GM21390 (cell line): ENCODE measurements around the gene CEP63.

Experiments
- ATAC-seq: cut with Tn5 transposase; IDR thresholded peaks from one replicate; pipeline ENCODE4 v1.9.1; 2021; ENCODE audit not compliant: unreplicated experiment

CEP63 gene

DNA sequence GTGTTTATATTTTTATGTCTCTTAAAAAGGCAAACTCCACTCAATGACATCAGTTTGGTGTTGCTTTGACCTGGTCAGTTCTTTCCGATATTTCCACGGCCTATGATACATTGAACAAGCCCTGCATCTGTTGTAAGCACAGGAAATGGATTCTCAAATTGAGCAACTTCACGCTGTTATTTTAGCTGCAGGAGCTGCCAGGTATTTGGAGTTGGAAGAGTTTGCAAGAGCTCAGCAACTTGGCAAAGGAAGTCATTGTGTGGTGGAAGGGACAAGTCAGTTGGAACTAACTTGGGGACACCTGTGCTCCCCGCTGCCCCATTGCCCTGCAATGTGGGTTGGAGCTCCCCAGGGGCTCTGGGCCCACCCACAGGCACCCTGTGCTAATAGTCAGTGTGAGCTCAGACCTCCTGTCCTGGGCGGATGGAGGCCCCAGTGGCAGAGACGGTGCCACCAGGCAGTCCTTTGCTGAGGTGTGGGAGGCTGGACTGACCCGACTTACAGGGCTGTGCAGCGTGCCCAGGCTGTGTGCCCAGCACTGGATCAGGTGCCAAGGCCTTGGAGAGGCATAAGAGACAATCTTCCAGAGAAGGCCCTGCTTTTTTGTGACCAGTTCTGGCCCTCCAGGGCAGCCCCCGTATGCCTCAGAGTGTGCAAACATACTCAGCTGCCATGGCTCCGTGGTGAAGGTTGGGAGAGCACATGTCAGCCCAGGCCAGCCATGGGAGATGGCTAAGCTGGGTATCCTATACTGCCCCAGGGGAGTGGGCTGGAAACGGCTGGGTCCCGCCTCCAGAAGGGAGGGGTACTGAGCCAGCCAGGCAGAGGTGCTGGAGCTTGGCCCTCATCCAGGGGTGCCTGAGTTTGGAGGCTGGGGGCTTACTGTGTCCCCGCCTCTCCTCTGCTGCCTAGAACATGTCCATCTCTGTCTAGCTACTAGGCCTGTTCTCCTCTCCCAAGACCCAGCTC, 121.5 kb downstream of the CEP63 start:
- no peak for ATAC-seq

DNA sequence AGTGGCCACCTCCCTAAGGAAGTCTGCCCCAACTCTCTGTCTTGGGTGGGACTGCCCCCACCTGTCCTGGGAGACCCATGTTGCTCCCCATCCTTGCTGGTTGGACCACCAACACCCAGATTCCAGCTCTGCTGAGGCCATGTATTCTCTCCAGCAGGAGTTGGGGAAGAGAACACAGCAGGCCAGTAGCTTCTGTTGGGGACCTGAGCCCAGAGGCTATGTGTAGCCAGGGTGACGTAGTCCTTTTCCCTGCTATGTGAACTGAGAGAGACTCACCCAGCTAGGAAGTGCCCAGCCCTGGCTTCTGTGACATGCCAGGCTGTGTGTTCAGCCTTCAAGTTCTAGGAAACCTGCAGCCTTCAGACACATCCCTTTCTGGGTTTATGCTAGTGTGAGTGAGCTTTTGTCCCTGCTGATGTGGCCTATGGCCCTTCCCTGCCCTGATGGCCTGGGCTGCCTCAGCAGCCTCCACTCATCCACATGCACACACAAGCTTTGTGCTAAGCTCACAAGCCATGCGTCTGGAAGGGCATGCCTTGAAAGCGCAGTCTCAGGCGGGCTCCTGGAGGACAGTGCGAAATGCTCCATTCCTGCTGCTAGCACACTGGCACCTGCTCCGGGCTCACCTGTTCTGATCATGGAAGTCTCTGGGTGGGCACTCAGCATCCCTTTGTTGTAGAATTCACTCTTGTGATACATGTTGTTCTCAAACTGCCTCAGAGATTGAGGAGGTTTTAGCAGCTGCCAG, 122.3 kb downstream of the CEP63 start:
- no peak for ATAC-seq

DNA sequence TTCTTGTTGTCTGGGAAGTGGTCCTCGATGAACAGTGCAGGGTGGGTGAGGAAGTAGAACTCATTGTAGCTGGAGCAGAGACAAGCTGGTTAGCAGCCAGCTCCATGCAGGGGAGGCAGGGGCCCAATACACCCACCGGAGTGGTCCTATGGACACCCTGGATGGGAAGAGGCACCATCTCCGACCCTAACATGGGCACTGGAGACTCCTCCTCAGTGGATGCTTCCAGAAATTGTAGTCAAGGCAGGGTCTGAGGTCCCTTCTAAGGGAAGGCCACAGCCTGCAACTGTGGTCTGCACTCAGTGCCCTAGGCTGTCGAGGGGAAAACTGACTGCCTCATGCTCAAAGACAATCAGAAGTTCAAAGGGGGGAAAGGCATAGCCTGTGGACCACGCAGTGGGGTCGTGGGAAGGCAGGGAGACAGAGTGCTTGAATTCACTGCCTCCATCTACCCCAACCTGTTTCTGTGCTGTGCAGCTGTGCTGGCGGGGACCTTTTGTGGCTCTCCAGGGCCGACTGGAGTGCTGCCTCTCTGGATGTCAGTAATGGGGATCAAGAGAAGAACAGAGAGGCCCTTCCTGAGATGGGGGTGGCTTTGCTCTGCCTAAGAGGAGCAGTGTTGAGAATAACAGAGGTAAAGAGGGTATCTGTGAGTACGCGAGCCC, 123.0 kb downstream of the CEP63 start:
- ATAC-seq: no peak

DNA sequence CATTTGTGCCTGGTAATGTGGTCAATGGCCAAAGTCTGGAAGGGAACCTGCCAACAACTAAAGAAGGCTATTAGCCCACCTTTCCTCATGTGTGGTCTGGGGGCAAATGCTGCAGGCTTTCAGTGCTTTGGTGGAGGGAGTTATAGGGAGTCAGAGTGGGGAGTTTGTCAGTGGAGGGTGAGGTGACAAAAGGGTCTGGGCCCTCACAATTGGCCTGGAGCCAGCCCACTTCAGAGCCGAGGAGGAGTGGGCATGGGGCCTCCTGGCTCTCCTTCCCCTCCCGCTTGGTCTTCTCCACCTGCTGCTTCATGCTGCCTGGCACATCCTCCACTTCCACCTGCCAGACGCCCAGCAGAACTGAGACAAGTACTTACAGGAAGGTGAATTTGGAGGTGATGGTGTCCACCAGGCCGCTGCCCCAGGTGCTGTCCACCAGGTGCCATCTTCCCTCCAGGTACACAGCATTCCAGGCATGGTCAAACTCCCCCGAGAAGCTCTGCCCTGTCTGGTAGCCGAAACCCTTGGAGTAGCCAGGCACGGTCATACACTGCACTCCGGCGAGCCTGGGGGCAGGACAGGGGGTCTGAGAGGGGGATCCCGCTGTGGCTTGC, 124.1 kb downstream of the CEP63 start:
- no peak for ATAC-seq

DNA sequence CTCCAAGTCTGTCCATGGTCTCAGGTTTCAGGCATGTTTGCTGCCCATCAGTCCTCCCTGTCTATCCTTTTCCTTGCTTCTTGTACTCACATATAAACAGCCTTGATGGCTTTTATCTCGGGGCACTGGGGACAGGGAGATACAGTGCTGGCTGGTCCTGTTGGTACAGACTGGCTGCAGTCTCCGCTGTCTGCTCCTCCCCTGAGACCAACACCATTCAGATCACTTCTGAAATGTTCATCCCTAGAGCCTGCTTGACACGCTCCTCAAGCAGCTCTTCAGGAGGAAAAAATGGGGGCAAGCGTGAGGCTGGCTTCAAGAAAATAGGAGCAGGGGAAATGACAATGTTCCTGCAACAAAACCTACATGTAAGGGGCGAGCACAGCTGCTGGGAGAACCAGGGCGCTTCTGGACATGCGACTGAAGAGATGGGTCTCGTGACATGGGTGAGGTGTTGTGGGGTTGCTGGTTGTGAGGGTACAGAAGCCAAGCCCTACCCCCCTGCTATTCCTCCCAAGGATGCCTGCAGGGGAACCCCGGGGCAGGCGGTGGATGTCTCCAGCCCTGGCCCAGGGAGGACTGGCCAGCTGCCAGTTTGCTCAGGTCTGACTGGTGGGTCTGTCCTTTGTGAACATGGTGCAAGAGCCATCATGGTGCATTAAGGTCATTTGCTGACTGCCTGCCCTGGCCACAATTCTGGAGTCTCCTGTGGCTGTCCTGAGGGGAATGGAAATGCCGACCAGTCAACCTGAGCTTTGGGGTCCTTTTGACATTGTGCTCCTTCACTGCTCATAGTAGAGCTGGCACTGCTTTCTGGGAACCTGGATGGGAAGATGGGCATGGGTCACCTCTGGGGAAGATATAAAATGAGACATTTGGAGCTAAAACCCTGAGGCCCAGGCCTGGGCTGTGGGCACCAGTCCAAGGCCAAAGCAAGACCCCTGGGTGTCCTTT, 124.9 kb downstream of the CEP63 start:
- no peak for ATAC-seq

DNA sequence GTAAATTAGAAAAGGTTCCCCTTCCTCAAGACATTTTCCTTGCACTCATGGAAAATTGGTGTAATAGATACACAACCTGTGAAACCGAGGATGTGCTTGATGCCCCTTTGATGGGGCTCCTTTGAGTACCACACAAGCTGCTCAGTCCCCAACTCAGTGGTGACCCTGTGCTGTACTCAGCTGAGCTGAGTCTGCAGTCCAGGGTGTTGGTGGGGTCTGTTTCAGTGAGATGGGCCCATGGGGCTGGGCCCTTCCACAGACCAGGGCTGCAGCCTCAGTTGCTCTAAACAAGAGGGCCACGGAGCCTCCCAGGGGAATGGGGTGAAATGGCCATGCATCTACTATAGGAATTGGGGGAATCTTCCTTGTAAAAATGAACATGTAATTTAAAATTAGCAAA, 125.7 kb downstream of the CEP63 start:
- ATAC-seq: no peak

DNA sequence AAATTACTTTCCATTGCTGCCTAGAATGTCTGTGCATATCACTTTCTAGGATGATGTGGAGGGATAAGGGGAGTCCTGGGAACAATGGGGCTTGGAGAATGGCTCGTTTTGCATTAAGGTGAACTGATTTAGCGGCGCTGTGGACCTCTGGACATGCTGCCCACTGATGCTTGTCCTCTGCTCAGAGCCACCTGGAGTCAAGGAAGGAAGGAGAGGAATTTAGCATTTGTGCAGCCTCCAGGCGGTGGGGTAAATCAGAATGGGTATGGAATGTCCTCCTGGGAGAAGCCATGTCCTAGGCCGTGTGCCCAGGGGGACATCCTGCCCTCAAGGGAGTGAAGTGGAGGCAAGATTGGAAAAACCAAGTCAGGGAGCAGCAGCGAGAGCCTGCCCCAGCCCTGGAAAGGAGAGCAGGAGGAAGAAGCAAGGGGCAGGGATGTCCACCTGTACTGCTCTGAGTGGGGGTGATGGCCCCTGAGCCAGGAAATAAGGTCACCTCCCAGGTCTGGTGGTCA, 127.2 kb downstream of the CEP63 start:
- ATAC-seq: no peak

DNA sequence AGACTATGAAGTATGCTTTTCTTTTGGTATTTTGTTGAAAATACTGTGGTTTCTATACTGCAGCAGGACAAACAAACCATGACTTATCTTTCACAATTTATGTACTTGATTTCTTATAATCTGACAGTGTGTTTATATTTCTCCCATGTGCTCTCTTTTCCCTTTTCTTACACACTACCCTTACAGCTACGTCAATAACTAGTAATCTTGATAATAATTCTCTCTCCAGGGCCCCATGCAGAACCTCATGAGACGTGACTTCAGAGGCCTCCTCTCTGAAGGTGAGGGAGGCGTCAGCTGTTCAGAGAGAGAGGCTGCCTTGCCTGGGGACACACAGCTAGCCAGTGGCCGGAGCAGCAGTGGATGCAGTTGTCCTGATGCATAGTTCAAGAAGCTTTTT, 129.1 kb downstream of the CEP63 start:
- no peak for ATAC-seq

DNA sequence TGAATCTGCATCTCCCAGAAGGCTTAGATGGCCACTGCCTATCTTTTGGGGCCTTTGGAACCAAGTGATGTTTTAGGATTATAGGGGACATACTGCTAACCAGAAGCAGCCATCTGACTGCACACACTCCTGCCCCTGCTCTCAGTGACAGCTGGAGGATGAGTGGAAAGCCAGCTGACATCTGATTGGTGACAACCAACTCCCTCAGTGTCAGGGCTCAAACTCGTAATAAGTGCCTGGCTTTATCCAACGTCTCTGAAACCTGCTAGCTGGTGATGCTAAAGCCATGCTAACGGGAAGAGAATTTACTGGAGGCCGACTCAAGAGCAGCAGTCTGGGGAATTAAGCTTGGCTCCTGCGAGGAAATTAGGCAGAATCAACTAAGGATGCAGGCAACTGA, 129.9 kb downstream of the CEP63 start:
- no peak for ATAC-seq

DNA sequence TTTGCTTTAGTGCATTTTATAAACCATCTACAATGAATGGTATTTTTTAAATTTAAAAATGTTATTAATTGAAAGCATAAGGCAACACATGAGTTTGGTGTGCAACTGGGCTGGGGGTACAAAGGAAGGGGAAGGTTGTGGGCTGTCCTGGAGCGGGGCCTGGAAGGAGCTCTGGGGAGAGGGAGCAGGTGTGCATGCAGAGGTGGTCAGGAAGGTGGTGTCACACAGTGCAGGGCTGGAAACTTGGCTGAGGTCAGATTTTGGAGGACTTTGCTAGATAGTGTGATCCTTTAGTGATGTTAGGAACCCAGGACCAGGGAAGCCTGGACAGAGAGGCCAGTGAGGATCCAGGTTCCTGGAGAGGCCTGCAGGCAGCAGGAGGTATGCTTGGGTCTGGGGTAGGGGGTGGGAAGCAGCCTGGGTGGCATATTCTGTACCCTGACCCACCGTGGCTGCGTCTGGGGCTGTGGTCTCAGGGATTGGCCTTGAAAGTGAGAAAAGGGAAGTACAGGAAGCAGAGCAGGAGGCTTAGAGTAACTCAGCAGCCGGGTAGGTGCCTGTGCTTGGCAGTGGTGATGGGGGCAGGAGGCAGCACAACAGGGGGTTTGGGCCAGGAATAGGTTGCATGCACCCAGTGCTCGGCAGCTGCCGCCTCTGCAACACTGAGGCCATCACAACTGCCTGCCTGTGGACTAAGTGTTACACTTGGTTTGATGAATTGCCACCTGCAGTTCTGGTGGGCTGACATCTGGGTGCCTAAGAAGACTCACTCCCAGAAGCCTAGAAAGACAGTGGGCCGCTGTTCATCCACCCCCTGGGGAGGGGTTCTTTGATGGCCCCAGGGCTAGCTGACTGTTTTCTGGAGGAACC, 132.0 kb downstream of the CEP63 start:
- ATAC-seq: no peak

DNA sequence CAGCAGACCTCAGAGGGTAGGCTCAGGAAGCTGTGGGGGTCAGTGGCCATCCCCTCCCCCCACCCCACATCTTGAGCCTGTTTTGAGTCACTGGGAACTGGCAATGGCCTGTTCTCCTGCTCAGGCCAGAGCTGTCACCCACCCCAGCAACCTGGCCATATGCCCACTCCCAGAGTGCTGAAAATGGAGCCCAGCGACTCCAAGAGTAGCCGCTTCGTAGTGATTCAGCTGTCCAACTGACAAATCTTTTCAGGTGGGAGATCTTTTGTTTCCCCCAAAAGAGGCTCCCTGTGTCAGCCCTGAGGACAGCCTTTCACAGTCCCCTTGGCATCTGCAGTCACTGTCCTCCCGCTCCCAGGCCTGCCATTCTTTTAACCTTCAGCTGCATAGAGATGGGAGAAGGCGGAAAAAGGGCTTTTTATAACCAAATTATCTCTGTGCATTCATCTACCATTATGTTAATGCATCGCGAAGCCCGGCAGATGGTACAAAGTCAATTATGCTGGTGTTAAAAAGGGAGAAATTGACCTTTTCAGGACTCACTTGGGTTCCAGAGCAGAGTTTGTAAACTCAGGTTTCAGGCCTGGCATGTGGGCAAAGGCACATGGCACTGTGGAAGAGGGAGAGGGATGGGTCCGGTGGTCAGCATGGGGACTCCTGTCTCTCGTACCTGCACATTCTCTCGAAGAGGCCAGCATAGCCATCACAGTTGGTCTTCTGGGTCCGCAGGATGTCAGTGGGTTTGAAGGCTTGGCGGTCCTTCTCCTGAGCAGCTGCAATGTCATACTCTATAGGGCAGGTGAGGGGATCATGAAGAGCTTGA, 132.8 kb downstream of the CEP63 start:
- no peak for ATAC-seq

DNA sequence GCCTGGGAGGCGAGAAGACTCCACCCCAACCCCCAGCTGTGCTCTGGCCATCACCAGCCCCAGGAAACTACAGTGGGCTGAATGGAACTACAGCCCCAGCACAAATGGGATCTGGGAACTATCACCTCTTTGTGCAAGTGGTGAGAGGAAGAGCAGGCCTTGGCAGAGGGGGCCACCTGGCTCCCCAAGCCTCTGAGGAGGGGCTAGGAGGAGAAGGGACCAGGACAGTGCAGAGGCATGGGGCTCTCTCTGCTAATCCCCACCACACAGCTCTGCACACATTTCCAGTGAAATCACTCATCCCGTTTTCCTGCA, 133.4 kb downstream of the CEP63 start:
- no peak for ATAC-seq

DNA sequence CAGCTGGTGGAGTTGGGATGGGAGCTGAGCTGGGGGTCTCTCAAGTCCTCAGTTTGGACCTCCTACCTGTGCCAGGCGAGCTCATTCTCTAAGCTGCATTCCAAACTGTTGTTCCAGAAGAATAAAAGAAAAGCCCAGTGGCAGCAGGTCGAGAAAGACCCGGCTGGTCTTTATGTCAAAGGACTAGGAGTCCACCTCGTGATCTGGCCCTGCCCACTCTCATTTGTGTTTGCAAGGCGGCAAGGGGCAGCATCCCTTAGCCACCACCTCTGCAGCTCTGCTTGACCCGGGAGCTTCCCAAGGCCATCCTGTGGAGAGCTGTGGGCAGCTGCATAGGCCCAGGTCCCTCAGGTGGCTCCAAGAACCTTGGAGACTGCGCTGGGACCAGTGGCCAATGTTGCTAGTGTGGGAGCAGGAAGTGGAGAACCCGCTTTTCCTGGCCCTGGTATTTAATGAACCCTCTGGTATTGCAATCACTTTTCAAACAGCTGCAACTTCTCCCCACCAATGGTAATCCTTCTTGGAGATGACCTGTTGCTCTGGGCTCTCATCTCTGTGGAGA, 134.1 kb downstream of the CEP63 start:
- no peak for ATAC-seq

DNA sequence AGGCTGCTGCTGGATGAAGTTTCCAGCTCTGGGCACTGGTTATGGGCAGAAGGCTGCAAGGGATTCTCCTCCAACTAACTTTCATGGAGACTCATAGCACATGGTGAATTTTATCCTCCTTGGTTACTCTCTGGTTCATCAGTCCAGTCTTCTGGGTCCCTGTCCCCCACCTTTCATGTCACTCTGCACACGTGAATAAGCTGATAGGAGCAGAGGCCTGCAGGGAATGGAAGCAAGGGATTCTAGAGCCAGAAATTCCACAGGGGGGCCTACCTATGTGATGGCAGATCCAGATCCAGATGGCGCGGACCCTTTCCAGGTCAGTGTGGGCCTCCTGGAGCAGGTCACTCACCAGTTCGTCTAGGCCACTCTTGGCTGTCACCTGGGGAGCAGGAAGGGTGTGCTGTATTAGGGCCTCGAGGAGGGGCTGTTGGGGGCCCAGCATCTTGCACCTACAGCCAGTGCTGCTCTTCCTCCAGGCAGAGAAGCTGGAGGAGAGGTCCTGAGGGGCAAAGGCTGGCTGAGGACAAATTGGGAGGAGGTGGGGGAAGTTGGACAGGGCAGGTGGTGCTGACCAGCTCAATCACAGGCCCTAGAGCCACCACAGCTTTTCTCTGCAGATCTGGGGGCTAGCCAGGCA, 134.7 kb downstream of the CEP63 start:
- ATAC-seq: no peak

DNA sequence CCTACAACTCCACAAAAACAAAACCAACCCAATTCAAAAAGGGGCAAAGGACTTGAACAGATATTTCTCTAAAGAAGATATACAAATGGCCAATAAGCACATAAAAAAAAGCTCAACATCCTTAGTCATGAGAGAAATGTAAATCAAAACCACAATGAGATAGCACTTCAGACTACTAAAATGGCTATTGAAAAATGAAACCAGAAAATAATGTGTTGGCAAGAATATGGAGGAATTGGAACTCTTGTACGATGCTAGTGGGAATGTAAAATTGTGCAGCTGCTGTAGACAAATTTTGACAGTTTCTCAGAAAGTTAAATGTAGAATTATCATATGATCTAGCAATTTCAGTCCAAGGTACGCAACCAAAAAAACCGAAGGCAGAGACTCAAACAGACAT, 136.0 kb downstream of the CEP63 start:
- no peak for ATAC-seq

DNA sequence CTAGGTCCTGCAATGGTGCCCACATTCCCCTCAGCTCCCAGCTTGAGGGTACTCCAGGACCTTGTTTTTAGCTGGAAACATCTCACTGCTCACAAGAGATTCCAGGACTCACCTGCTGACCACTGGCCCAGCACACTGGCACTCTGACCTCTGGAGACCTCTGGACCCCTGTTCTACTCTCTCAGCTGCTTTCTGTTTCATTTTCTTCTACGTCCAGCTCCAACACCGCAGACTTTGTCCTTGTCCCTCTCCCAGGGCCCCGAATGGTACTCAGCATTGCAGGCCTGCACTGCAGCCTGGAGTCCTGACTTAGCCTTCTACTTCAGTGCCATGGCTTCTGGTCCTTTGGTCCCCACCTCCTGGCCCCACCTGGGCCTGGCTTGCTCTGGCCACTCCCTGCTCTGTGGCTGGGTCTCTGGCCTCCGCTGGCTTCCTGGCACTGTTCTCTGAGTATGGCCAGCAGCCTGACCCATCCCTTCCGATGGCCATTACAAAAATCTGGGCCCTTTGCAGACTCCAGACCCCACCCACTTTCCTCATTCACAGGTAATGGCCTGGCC, 137.0 kb downstream of the CEP63 start:
- no peak for ATAC-seq

DNA sequence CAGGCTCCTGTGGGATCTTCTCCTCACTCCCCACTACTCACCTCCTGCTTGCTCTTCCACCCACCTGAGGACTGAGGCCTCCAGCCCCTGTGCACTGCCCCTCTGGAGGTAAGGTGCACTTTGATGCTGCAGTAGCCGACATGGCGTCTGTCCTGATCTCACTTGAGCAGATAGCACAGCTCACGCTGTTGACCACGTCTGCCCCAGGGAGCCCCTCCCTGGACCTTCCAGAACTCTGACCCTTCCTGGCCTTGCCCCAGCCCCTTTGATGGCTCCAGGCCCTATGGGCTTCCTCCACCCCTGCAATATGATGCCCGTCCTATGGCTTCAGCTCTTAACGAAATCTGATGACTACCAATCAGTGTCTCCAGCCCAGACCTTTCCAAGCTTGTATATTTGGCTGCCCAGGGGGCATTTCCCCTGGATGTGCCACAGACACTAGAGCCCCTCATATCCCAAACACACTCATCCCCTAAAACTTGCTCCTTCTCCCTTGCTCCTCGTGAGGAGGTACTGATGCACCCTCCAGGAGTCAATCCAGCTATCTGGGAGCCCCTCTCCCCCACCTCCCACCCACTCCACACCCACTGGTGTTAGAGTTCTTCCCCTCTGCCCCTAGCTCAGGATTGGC, 137.9 kb downstream of the CEP63 start:
- ATAC-seq: no peak
